Measurements from ENCODE around the gene HACD4.

DNA sequence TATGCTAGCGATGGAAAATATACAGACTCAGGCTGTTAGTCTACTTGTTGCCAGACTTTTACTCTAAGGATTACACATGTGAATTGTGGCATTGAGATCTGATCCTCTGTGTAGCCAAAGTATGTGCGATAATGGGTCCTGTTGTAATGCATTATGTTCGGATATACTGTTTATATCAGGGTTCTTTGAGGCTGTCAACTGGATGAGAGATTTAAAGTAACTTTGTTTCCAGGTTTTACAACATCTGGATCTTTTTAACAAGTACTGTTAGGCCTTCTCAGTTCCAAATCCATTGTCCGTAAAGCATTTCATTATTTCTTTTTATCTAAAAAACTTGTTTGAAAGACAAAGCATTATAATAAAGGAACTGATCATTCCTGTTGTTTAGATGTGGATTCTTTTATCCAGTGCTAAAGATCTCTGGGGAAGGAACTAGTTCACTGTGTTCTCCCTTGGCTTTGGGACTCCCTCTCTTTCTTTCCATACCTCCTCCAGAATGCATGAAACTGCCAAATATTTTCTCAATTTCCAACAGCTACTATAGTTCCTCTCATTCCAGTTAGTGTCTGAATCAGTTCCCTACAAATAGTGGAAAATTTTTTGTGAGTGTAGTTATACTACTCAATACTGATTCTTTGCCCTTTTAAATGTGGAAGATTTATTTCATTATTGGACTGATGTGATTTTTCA is 68.8 kb downstream of the HACD4 start:
- TF ChIP-seq, protein P1, sequence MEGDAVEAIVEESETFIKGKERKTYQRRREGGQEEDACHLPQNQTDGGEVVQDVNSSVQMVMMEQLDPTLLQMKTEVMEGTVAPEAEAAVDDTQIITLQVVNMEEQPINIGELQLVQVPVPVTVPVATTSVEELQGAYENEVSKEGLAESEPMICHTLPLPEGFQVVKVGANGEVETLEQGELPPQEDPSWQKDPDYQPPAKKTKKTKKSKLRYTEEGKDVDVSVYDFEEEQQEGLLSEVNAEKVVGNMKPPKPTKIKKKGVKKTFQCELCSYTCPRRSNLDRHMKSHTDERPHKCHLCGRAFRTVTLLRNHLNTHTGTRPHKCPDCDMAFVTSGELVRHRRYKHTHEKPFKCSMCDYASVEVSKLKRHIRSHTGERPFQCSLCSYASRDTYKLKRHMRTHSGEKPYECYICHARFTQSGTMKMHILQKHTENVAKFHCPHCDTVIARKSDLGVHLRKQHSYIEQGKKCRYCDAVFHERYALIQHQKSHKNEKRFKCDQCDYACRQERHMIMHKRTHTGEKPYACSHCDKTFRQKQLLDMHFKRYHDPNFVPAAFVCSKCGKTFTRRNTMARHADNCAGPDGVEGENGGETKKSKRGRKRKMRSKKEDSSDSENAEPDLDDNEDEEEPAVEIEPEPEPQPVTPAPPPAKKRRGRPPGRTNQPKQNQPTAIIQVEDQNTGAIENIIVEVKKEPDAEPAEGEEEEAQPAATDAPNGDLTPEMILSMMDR (IDR thresholded peaks at IDR 0.05) = no peak
- no peak for TF ChIP-seq POLR2A (IDR thresholded peaks at IDR 0.05; ENCODE audit: low read depth)
- TF ChIP-seq POLR2AphosphoS5 (IDR thresholded peaks at IDR 0.05) = no peak

Data from esophagus muscularis mucosa (tissue), 3 donors.